GM23248 (cell line): ENCODE data around the gene FRAT2.

Experiments
- EZH2 ChIP-seq: fragments of 200-600 bp; sonication (generic); IDR thresholded peaks from 2 replicates; pipeline ENCODE4 v1.6.1; 2018; ENCODE audit warnings: antibody characterized with exemption, mild to moderate bottlenecking; ENCODE audit not compliant: insufficient read depth, poor library complexity, severe bottlenecking
- EZH2phosphoT487 ChIP-seq: fragments of 200-600 bp; sonication (generic); IDR thresholded peaks from 2 replicates; pipeline ENCODE4 v1.6.1; 2018; ENCODE audit warnings: antibody characterized with exemption, moderate library complexity, mild to moderate bottlenecking, low read depth; ENCODE audit not compliant: insufficient read depth

- TF ChIP-seq EZH2phosphoT487 (no peak), EZH2 (no peak)
Observed at GRCh38 chr10:97311111-97311626, 23.4 kb downstream of the FRAT2 start.
